Measurements from ENCODE around the gene VPREB1. TPM values are rescaled to one million over a fixed set of nuclear protein-coding genes. Genes with fewer than 3 reads are reported as not detected.

VPREB1 gene
- total and polyA plus RNA-seq, 2 of the 4 experiments (the other 2 are of a cell fraction): not detected

GRCh38 chr22:22210889-22211833 is 33.4 kb upstream of the VPREB1 start:
- Histone ChIP-seq H2BK20ac (ENCODE audit: low read depth, low read length) (no peak overlapping the region), H3K27ac (ENCODE audit: insufficient read depth, low read length) (no peak overlapping the region), H4K91ac (ENCODE audit: insufficient read depth, low read depth, low read length) (no peak overlapping the region), H2AK9ac (replicated peaks; ENCODE audit: low read depth, low read length, poor library complexity) (no peak overlapping the region), H3K79me1 (ENCODE audit: low read depth in 1 of 2, low read length in 2 of 2) (no peaks in the 10 kb centered on the region), H3K14ac (replicated peaks; ENCODE audit: low read depth, low read length) (no peak overlapping the region), H3K23ac (ENCODE audit: low read depth, low read length) (no peak overlapping the region), H3K9ac (ENCODE audit: low read depth, low read length) (no peak overlapping the region), H3K56ac (ENCODE audit: extremely low read depth, insufficient read depth, low read length) (no peak overlapping the region), H3K18ac (ENCODE audit: low read depth, low read length) (no peak overlapping the region), H3K9me3 (ENCODE audit: control insufficient read depth, insufficient read depth, low read length) (no peaks in the 10 kb centered on the region), H4K20me1 (ENCODE audit: insufficient read depth, low read length) (no peaks in the 10 kb centered on the region), H2AK5ac (ENCODE audit: low read depth, low read length) (no peak overlapping the region), H2BK5ac (ENCODE audit: low read depth, low read length, poor library complexity, severe bottlenecking) (no peak overlapping the region), H4K8ac (ENCODE audit: low read depth in 2 of 2, low read length in 2 of 2) (no peak overlapping the region), H3K4me2 (ENCODE audit: low read depth, low read length) (no peak overlapping the region), H3K4me1 (ENCODE audit: control insufficient read depth, insufficient read depth, low read length) (no peaks in the 10 kb centered on the region), H3K9me1 (ENCODE audit: insufficient read depth, low read length) (peaks cover 3% of the 10 kb centered on the region; the same call in 1 of the 2 replicates), H3K36me3 (ENCODE audit: control insufficient read depth, insufficient read depth, low read length) (no peaks in the 10 kb centered on the region), H3K4ac (ENCODE audit: low read depth, low read length) (no peak overlapping the region), H4K5ac (ENCODE audit: low read depth, low read length) (no peak overlapping the region), H3K27me3 (ENCODE audit: control insufficient read depth, insufficient read depth, low read length) (peaks cover 28% of the 10 kb centered on the region; the same call in 1 of the 2 replicates), H2AFZ (replicated peaks; ENCODE audit: low read length, poor library complexity) (no peak overlapping the region), H2BK120ac (ENCODE audit: low read depth, low read length) (no peak overlapping the region), H2BK15ac (ENCODE audit: low read depth, low read length) (no peak overlapping the region), H3K4me3 (ENCODE audit: insufficient read depth, low read depth, low read length) (no peak overlapping the region)
- DNase-seq: no peak
- ChIA-PET POLR2A (ENCODE audit: unreplicated experiment) (no interaction called here), CTCF (no interaction called here)
- BruUV-seq (replicated peaks): no TSS peak
- in situ Hi-C loops (cut with MboI; ENCODE audit: low sequenced_read_pairs): no loop called here
- TF ChIP-seq POLR2A (IDR thresholded peaks at IDR 0.05; ENCODE audit: low read depth, low read length): no peak
- TF ChIP-seq BHLHE40 (IDR thresholded peaks at IDR 0.05; ENCODE audit: low read depth, low read length): no peak
- no peak for TF ChIP-seq MAFK (IDR thresholded peaks at IDR 0.05; ENCODE audit: low read depth, low read length)
- no peak for TF ChIP-seq RAD21 (IDR thresholded peaks at IDR 0.05; ENCODE audit: low read length)
- no peak for TF ChIP-seq ELK1 (IDR thresholded peaks at IDR 0.05; ENCODE audit: borderline replicate concordance, low read depth, low read length)
- no peak for TF ChIP-seq CEBPB (IDR thresholded peaks at IDR 0.05; ENCODE audit: low read depth, low read length)
- TF ChIP-seq MXI1 (IDR thresholded peaks at IDR 0.05; ENCODE audit: borderline replicate concordance, low read depth, low read length): no peak
- TF ChIP-seq USF2 (IDR thresholded peaks at IDR 0.05; ENCODE audit: low read depth, low read length): no peak
- no peak for TF ChIP-seq SMC3 (IDR thresholded peaks at IDR 0.05; ENCODE audit: low read depth, low read length)
- intact Hi-C loops (cut with micrococcal nuclease): no loop called here
- dilution Hi-C loops (cut with HindIII; ENCODE audit: low sequenced_read_pairs, unreplicated experiment): no loop called here
- no peak for ATAC-seq (ENCODE audit: low read depth)
- WGBS, 2 experiments (ENCODE audit: extremely low coverage in 2 of 2, insufficient read length in 1 of 2): 72% methylated on average over 3 of the region's 13 CpGs; no CpG with 5 or more reads in 1 of the 2 experiments
